H1 (cell line): ENCODE measurements around the gene LAS1L. TPM values are rescaled to one million over a fixed set of nuclear protein-coding genes. Genes with fewer than 3 reads are reported as not detected.

Experiments used
- CTCF ChIA-PET: fragments of 300-600 bp; sonication (Branson Sonifier 250); formaldehyde crosslinking; loops from one replicate; lab custom pipeline; 2021; ENCODE audit not compliant: partially characterized antibody; lab: Charles Lee
- POLR2A ChIA-PET: fragments of 300-600 bp; sonication (Branson Sonifier 250); formaldehyde crosslinking; loops from one replicate; lab custom pipeline; 2021; ENCODE audit warnings: inconsistent platforms; ENCODE audit not compliant: partially characterized antibody; lab: Charles Lee
- DNase-seq, 2 experiments: peaks; one replicate each; pipeline versions ENCODE4 v3.0.0 to v3.0.0-alpha.2; 2010 to 2022; ENCODE audit warnings: low spot score in 2 of 2, low read depth in 1 of 2, mixed read lengths in 1 of 2
- FAIRE-seq: peaks from 2 replicates; lab custom pipeline; 2011; peaks lifted over from hg19 to GRCh38; lab: Jason Lieb, UNC
- H2AFZ ChIP-seq: 2 replicates; pipeline ENCODE4 v1.8.1; 2012; ENCODE audit warnings: low read length, inconsistent platforms
- H2AK5ac ChIP-seq: 2 replicates; pipeline ENCODE4 v1.6.1; 2013; ENCODE audit warnings: low read depth, low read length
- H2BK120ac ChIP-seq: replicated peaks from 2 replicates; pipeline ENCODE3; 2013; ENCODE audit warnings: low read depth, low read length, inconsistent platforms
- H2BK12ac ChIP-seq: 2 replicates; pipeline ENCODE4 v1.6.1; 2013; ENCODE audit warnings: low read depth, low read length
- H2BK15ac ChIP-seq: 2 replicates; pipeline ENCODE4 v1.6.1; 2013; ENCODE audit warnings: low read length
- H2BK20ac ChIP-seq: 2 replicates; pipeline ENCODE4 v1.6.1; 2013; ENCODE audit warnings: low read length
- H2BK5ac ChIP-seq: 2 replicates; pipeline ENCODE4 v1.6.1; 2013; ENCODE audit warnings: low read depth, low read length
- H3K14ac ChIP-seq: 2 replicates; pipeline ENCODE4 v1.6.1; 2013; ENCODE audit warnings: inconsistent platforms; ENCODE audit not compliant: insufficient read length
- H3K18ac ChIP-seq: 2 replicates; pipeline ENCODE4 v1.6.1; 2013; ENCODE audit warnings: low read length; ENCODE audit errors: extremely low read depth
- H3K23ac ChIP-seq: 2 replicates; pipeline ENCODE4 v1.6.1; 2013; ENCODE audit warnings: inconsistent platforms; ENCODE audit not compliant: insufficient read length
- H3K23me2 ChIP-seq: 2 replicates; pipeline ENCODE4 v1.6.1; 2013; ENCODE audit warnings: low read depth, low read length
- H3K27ac ChIP-seq: 2 replicates; pipeline ENCODE4 v1.6.1; 2011; ENCODE audit warnings: low read depth, low read length, inconsistent platforms
- H3K27me3 ChIP-seq, 4 experiments: replicated peaks in 1 of 4; 1 replicate in 1 of 4; 2 replicates in 3 of 4; pipeline versions ENCODE4 v1.6.1 to v1.8.1; 2011 to 2013; ENCODE audit warnings: low read length in 3 of 4, mild to moderate bottlenecking in 3 of 4, inconsistent platforms in 2 of 4, mixed read lengths in 2 of 4, moderate library complexity in 1 of 4; ENCODE audit not compliant: control insufficient read depth in 3 of 4, insufficient read depth in 3 of 4; ENCODE audit errors: extremely low read depth in 1 of 4
- H3K36me3 ChIP-seq, 4 experiments: 2 replicates each; pipeline versions ENCODE4 v1.6.1 to v1.8.1; 2011 to 2013; ENCODE audit warnings: mild to moderate bottlenecking in 4 of 4, low read length in 3 of 4, moderate library complexity in 2 of 4, control low read depth in 1 of 4, inconsistent platforms in 1 of 4; ENCODE audit not compliant: insufficient read depth in 4 of 4, control insufficient read depth in 2 of 4
- H3K4ac ChIP-seq: replicated peaks from 2 replicates; pipeline ENCODE3; 2013; ENCODE audit warnings: low read length, low read depth, mixed read lengths, inconsistent platforms; ENCODE audit not compliant: insufficient read length
- H3K4me1 ChIP-seq, 4 experiments: replicated peaks in 1 of 4; 1 replicate in 1 of 4; 2 replicates in 3 of 4; pipeline versions ENCODE4 v1.6.1 to v1.8.1; 2011 to 2013; ENCODE audit warnings: low read length in 3 of 4, inconsistent platforms in 2 of 4, mixed read lengths in 1 of 4; ENCODE audit not compliant: insufficient read depth in 4 of 4, control insufficient read depth in 3 of 4
- H3K4me2 ChIP-seq, 2 experiments: 2 replicates each; pipeline versions ENCODE4 v1.6.1 to v1.8.1; 2011 to 2013; ENCODE audit warnings: low read depth in 2 of 2, low read length in 2 of 2, control low read depth in 1 of 2, inconsistent platforms in 1 of 2, mild to moderate bottlenecking in 1 of 2; ENCODE audit not compliant: insufficient read depth in 1 of 2
- H3K4me3 ChIP-seq, 4 experiments: fragments of 200-600, 300-600 bp in 1 of 4; sonication (generic), shearing (Covaris generic), sonication (Bioruptor Twin) in 1 of 4; 2 replicates each; pipeline versions ENCODE4 v1.5.1 to v1.8.1; 2011 to 2016; ENCODE audit warnings: low read length in 4 of 4, low read depth in 3 of 4, control low read depth in 2 of 4, inconsistent platforms in 2 of 4, mild to moderate bottlenecking in 2 of 4, mixed read lengths in 1 of 4, moderate library complexity in 1 of 4; ENCODE audit not compliant: insufficient read depth in 2 of 4; ENCODE audit errors: extremely low read depth in 1 of 4
- H3K56ac ChIP-seq: replicated peaks from 2 replicates; pipeline ENCODE3; 2013; ENCODE audit warnings: low read depth, mild to moderate bottlenecking, mixed read lengths, low read length, inconsistent platforms; ENCODE audit not compliant: insufficient read length
- H3K79me1 ChIP-seq: 2 replicates; pipeline ENCODE4 v1.6.1; 2013; ENCODE audit warnings: low read depth, low read length, control low read depth
- H3K79me2 ChIP-seq, 2 experiments: 2 replicates each; pipeline versions ENCODE4 v1.6.1 to v1.8.1; 2012 to 2013; ENCODE audit warnings: low read length in 2 of 2, mild to moderate bottlenecking in 2 of 2, inconsistent platforms in 1 of 2; ENCODE audit not compliant: insufficient read depth in 2 of 2, control insufficient read depth in 1 of 2
- H3K9ac ChIP-seq, 4 experiments: replicated peaks in 1 of 4; 1 replicate in 1 of 4; 2 replicates in 3 of 4; pipeline versions ENCODE4 v1.6.1 to v1.8.1; 2011 to 2013; ENCODE audit warnings: low read depth in 3 of 4, low read length in 3 of 4, control low read depth in 2 of 4, mild to moderate bottlenecking in 2 of 4, moderate library complexity in 2 of 4, inconsistent platforms in 1 of 4; ENCODE audit errors: extremely low read depth in 1 of 4
- H3K9me3 ChIP-seq, 2 experiments: 2 replicates each; pipeline versions ENCODE4 v1.6.1 to v1.8.1; 2012 to 2013; ENCODE audit warnings: mild to moderate bottlenecking in 2 of 2, moderate library complexity in 2 of 2, control low read depth in 1 of 2, inconsistent platforms in 1 of 2, low read depth in 1 of 2, low read length in 1 of 2, mixed read lengths in 1 of 2; ENCODE audit not compliant: insufficient read depth in 2 of 2
- H4K20me1 ChIP-seq, 2 experiments: replicated peaks in 1 of 2; 2 replicates each; pipeline versions ENCODE3 to v1.8.1; 2011 to 2013; ENCODE audit warnings: inconsistent platforms in 2 of 2, low read length in 2 of 2, mild to moderate bottlenecking in 1 of 2; ENCODE audit not compliant: insufficient read depth in 2 of 2, control insufficient read depth in 1 of 2
- H4K5ac ChIP-seq: 2 replicates; pipeline ENCODE4 v1.6.1; 2013; ENCODE audit warnings: low read length, low read depth, mixed read lengths, inconsistent platforms; ENCODE audit not compliant: insufficient read length
- H4K8ac ChIP-seq: 2 replicates; pipeline ENCODE4 v1.8.0; 2013; ENCODE audit warnings: mild to moderate bottlenecking, moderate library complexity, low read length, inconsistent platforms; ENCODE audit not compliant: insufficient read depth; ENCODE audit errors: extremely low read depth
- H4K91ac ChIP-seq: replicated peaks from 2 replicates; pipeline ENCODE3; 2013; ENCODE audit warnings: low read length, mixed read lengths, inconsistent platforms; ENCODE audit not compliant: insufficient read length
- ASH2L ChIP-seq: fragments of 200-600, 300-600 bp; sonication (generic); IDR thresholded peaks from one replicate; pipeline ENCODE4 v1.7.1; 2017; ENCODE audit warnings: low read length
- BACH1 ChIP-seq: IDR thresholded peaks from 2 replicates; pipeline ENCODE4 v1.6.1; 2012; ENCODE audit warnings: low read length, improper control_type of control experiment
- BCL11A ChIP-seq, 2 experiments: IDR thresholded peaks; one replicate each; pipeline ENCODE4 v1.6.1; 2011; ENCODE audit warnings: low read depth in 2 of 2, low read length in 2 of 2, mild to moderate bottlenecking in 2 of 2
- CBX5 ChIP-seq: fragments of 300-800, 300-1000 bp; sonication (generic); IDR thresholded peaks from 2 replicates; pipeline ENCODE4 v1.7.1; 2016; ENCODE audit warnings: antibody characterized with exemption, low read length, low read depth
- CEBPB ChIP-seq: IDR thresholded peaks from 2 replicates; pipeline ENCODE4 v1.6.1; 2012; ENCODE audit warnings: low read depth, low read length
- CHD2 ChIP-seq: IDR thresholded peaks from 2 replicates; pipeline ENCODE4 v1.6.1; 2012; ENCODE audit warnings: low read length, improper control_type of control experiment
- KDM1A ChIP-seq: fragments of 200-600, 300-600 bp; sonication (generic); IDR thresholded peaks from 2 replicates; pipeline ENCODE4 v1.7.1; 2016; ENCODE audit warnings: mild to moderate bottlenecking, low read length, borderline replicate concordance
- KDM4A ChIP-seq: IDR thresholded peaks from one replicate; pipeline ENCODE4 v1.7.1; 2012; ENCODE audit warnings: low read depth, mild to moderate bottlenecking, moderate library complexity, low read length, inconsistent platforms; ENCODE audit not compliant: severe bottlenecking
- KDM5A ChIP-seq: fragments of 200-600 bp; IDR thresholded peaks from 2 replicates; pipeline ENCODE4 v1.7.1; 2012; ENCODE audit warnings: mild to moderate bottlenecking, low read length, inconsistent platforms, mixed read lengths
- NANOG ChIP-seq: IDR thresholded peaks from 2 replicates; pipeline ENCODE4 v1.6.1; 2011; ENCODE audit warnings: low read length, low read depth, mild to moderate bottlenecking, inconsistent platforms; ENCODE audit not compliant: insufficient read depth, poor library complexity, severe bottlenecking
- POU5F1 ChIP-seq: IDR thresholded peaks from 2 replicates; pipeline ENCODE4 v1.6.1; 2011; ENCODE audit warnings: low read depth, mild to moderate bottlenecking, low read length, moderate library complexity
- RXRA ChIP-seq: IDR thresholded peaks from 2 replicates; pipeline ENCODE4 v1.6.1; 2011; ENCODE audit warnings: low read depth, mild to moderate bottlenecking, low read length, moderate library complexity; ENCODE audit not compliant: insufficient read depth
- SIRT6 ChIP-seq: IDR thresholded peaks from one replicate; pipeline ENCODE4 v1.7.1; 2012; ENCODE audit warnings: low read length, inconsistent platforms
- SRF ChIP-seq: IDR thresholded peaks from 2 replicates; pipeline ENCODE4 v1.6.1; 2011; ENCODE audit warnings: mild to moderate bottlenecking, low read depth, low read length, moderate library complexity
- TAF7 ChIP-seq: optimal IDR thresholded peaks from 2 replicates; pipeline ENCODE3; 2011; ENCODE audit warnings: low read depth, mild to moderate bottlenecking, inconsistent platforms, low read length, moderate library complexity, borderline replicate concordance
- ZNF274 ChIP-seq: IDR thresholded peaks from 2 replicates; pipeline ENCODE4 v1.7.0; 2012; ENCODE audit warnings: low read length, borderline replicate concordance; ENCODE audit errors: extremely low read depth
- WGBS, 2 experiments: shearing (Covaris generic) in 1 of 2; methylation state at CpG; one replicate each; pipeline versions ENCODE4 v1.1.6 to v1.1.7; 2013 to 2015; ENCODE audit warnings: low lambda C conversion rate in 2 of 2, mixed read lengths in 2 of 2, inconsistent platforms in 1 of 2, low coverage in 1 of 2, missing lambda C conversion rate in 1 of 2; ENCODE audit not compliant: insufficient replicate concordance in 2 of 2, insufficient coverage in 1 of 2, insufficient read length in 1 of 2; ENCODE audit errors: extremely low coverage in 1 of 2, missing lambda C conversion rate in 1 of 2; 5-methylcytosine and 5-hydroxymethylcytosine counted together
- polyA plus RNA-seq, 7 experiments: library from polyadenylated mRNA; depleted of rRNA in 3 of 7; stranded (reverse) in 5 of 7; unstranded in 2 of 7; fragments of >200 nt in 5 of 7; fragments of 200-250 nt in 2 of 7; gene quantifications; 1 replicate in 5 of 7; 2 replicates in 1 of 7; 4 replicates in 1 of 7; pipeline versions ENCODE4 v1.2.1 to v1.2.3, GENCODE V29; 2011 to 2013; ENCODE audit warnings: missing spikeins in 2 of 7, mixed read lengths in 2 of 7
- total RNA-seq: library from RNA; stranded (reverse); fragmentation: NEBNext Ultra II Directional; extraction: Animal tissue kit (Norgen Biotek cat#: 25700); gene quantifications from 2 replicates; pipeline ENCODE4 v1.2.1, GENCODE V29; 2021

LAS1L gene
- total and polyA plus RNA-seq, 2 of the 8 experiments (the other 6 are each of a cell fraction or from before 2014, with no cell fraction given) = 39.5 to 65.0 TPM

GRCh38 chrX:65517923-65518322 lies 16.7 kb downstream of the LAS1L start:
- Histone ChIP-seq H4K8ac (no peak overlapping the region), H3K79me2 (no peaks in the 10 kb centered on the region), H3K14ac (no peak overlapping the region), H2AK5ac (no peak overlapping the region), H4K5ac (no peak overlapping the region), H3K18ac (no peak overlapping the region), H3K4ac (no peak overlapping the region), H3K23ac (no peak overlapping the region), H3K27me3 (no peaks in the 10 kb centered on the region), H4K20me1 (peaks cover 0 to 4% of the 10 kb centered on the region in 2 experiments), H2BK20ac (no peak overlapping the region), H2BK120ac (no peak overlapping the region), H3K23me2 (no peaks in the 10 kb centered on the region; the same call in 1 of the 2 replicates), H2BK15ac (no peak overlapping the region), H2BK12ac (no peak overlapping the region), H3K56ac (no peak overlapping the region), H3K4me2 (no peak overlapping the region), H3K4me1 (no peaks in the 10 kb centered on the region), H3K27ac (no peak overlapping the region), H3K36me3 (peaks cover 9 to 43% (median 28%) of the 10 kb centered on the region in 4 experiments; a peak in 6 of 8 replicates), H3K9me3 (no peaks in the 10 kb centered on the region), H4K91ac (no peak overlapping the region), H3K9ac (no peak overlapping the region), H3K4me3 (no peak overlapping the region), H3K79me1 (no peaks in the 10 kb centered on the region), H2AFZ (no peak overlapping the region), H2BK5ac (no peak overlapping the region)
- POLR2A ChIA-PET = interaction anchor here (1.1 to 1.6 kb wide), 2 partner anchors 9 to 19 kb away, joined by 3 to 5 read pairs; no protein-coding TSS in a partner anchor
- DNase-seq (no peak), FAIRE-seq (no peak)
- 93% methylated on average over 3 of the region's 3 CpGs; no CpG with 5 or more reads in 1 of the 2 experiments for WGBS, 2 experiments
- CTCF ChIA-PET = interaction anchor here (0.6 kb wide), 1 partner anchor 16 kb away, joined by 3 read pairs; no protein-coding TSS in a partner anchor
- no peak for TF ChIP-seq SIRT6
- TF ChIP-seq KDM4A = no peak
- TF ChIP-seq POU5F1 = no peak
- TF ChIP-seq SRF = no peak
- TF ChIP-seq TAF7 = no peak
- no peak for TF ChIP-seq ASH2L
- TF ChIP-seq BACH1 = no peak
- TF ChIP-seq RXRA = no peak
- TF ChIP-seq CHD2 = no peak
- TF ChIP-seq NANOG = no peak
- no peak for TF ChIP-seq CEBPB
- no peak for TF ChIP-seq KDM5A
- no peak for TF ChIP-seq ZNF274
- TF ChIP-seq KDM1A = no peak
- TF ChIP-seq CBX5 = no peak
- TF ChIP-seq BCL11A (IDR thresholded peaks at IDR 0.05; ENCODE audit: low read depth in 2 of 2, low read length in 2 of 2) = no peak
